Activated gamma-delta T cell (primary cell): Measurements from ENCODE around the gene GDPD2.

Source experiments
- DNase-seq: peaks from one replicate; lab custom pipeline; 2025; lab: John Stamatoyannopoulos, UW

The GDPD2 gene

GRCh38 chrX:70437921-70438665 lies 15.0 kb downstream of the GDPD2 start:
- DNase-seq: no peak

GRCh38 chrX:70439016-70439415 lies 15.9 kb downstream of the GDPD2 start:
- DNase-seq: no peak

- DNase-seq: no peak
These were observed 19.1 kb downstream of the GDPD2 start for GRCh38 chrX:70442224-70442623.

GRCh38 chrX:70444326-70444945 lies 21.3 kb downstream of the GDPD2 start, which contains the start of gene DLG3:
Gene DLG3, plus strand, starts transcription at chrX:70444835. Its CDS starts 367 bp downstream, at chrX:70445202.
- peak; percentile 15 for DNase-seq

- DNase-seq: peak; percentile 18
These were observed 22.0 kb downstream of the GDPD2 start for GRCh38 chrX:70444946-70445656.

- DNase-seq: no peak
These were observed 22.8 kb downstream of the GDPD2 start for GRCh38 chrX:70445951-70446350.

- DNase-seq: no peak
These were observed 23.6 kb downstream of the GDPD2 start for GRCh38 chrX:70446380-70447350.

GRCh38 chrX:70449457-70449966 lies 26.4 kb downstream of the GDPD2 start:
- DNase-seq: no peak

GRCh38 chrX:70452143-70452733 lies 29.1 kb downstream of the GDPD2 start:
- DNase-seq: peak; percentile 22

GRCh38 chrX:70453024-70453618 lies 30.0 kb downstream of the GDPD2 start:
- DNase-seq: no peak

GRCh38 chrX:70454441-70455365 lies 31.6 kb downstream of the GDPD2 start:
- DNase-seq: peak; percentile 61

- no peak for DNase-seq
These were observed 32.5 kb downstream of the GDPD2 start for GRCh38 chrX:70455366-70456202.

GRCh38 chrX:70456256-70456655 lies 33.1 kb downstream of the GDPD2 start:
- DNase-seq: no peak

- no peak for DNase-seq
These were observed 37.9 kb downstream of the GDPD2 start for GRCh38 chrX:70461026-70461425.

GRCh38 chrX:70464051-70464450 lies 40.9 kb downstream of the GDPD2 start:
- DNase-seq: no peak

- no peak for DNase-seq
These were observed 43.9 kb downstream of the GDPD2 start for GRCh38 chrX:70466968-70467367.

- no peak for DNase-seq
These were observed 45.6 kb downstream of the GDPD2 start for GRCh38 chrX:70468709-70469108.

- no peak for DNase-seq
These were observed 47.8 kb downstream of the GDPD2 start for GRCh38 chrX:70470850-70471289.
